ENCODE results near the gene BMP10.

DNA sequence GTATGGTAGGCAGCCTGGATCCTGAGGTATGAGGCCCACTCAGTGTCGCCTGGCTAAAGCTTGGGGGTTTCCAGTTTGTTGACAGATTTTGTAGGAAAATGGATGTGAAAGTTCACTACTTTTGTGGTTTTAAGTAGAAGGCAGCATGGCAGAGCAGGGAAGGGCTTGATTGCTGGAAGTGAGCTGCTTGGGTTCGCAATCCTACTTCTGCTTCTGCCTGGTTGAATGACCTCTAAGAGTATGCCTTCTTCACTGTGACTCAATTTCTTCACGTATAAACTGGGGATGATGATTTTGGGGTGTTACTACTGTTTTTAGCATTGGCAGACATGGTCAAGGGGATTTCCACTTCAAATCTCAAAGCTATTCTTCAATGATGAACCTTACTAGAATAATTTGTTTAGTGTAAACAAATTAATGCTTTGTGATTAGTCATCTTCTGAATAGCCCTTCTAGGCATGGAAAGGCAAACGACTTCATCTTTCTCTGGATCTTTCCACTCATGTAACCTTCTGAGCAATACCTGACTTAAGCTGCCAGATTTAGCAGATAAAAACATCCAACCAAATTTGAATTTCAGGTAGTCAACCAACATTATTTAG is 13.2 kb downstream of the BMP10 start:
- TF ChIP-seq POLR2A (IDR thresholded peaks at IDR 0.05; ENCODE audit: low read depth, low read length): no peak
- no peak for TF ChIP-seq POLR2AphosphoS5 (IDR thresholded peaks at IDR 0.05; ENCODE audit: low read depth, low read length)
